HG02610 (cell line): Measurements from ENCODE around the gene MAGEA8.
"Not testable (repeated sequence)": the region's sequence is repeated elsewhere in the genome, so short reads cannot be mapped to it uniquely, and the experiment has no call there.

Experiments
- ATAC-seq: cut with Tn5 transposase; IDR thresholded peaks from one replicate; pipeline ENCODE4 v1.9.1; 2021; ENCODE audit warnings: mild to moderate bottlenecking, moderate library complexity; ENCODE audit not compliant: unreplicated experiment

MAGEA8 gene, protein sequence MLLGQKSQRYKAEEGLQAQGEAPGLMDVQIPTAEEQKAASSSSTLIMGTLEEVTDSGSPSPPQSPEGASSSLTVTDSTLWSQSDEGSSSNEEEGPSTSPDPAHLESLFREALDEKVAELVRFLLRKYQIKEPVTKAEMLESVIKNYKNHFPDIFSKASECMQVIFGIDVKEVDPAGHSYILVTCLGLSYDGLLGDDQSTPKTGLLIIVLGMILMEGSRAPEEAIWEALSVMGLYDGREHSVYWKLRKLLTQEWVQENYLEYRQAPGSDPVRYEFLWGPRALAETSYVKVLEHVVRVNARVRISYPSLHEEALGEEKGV

DNA sequence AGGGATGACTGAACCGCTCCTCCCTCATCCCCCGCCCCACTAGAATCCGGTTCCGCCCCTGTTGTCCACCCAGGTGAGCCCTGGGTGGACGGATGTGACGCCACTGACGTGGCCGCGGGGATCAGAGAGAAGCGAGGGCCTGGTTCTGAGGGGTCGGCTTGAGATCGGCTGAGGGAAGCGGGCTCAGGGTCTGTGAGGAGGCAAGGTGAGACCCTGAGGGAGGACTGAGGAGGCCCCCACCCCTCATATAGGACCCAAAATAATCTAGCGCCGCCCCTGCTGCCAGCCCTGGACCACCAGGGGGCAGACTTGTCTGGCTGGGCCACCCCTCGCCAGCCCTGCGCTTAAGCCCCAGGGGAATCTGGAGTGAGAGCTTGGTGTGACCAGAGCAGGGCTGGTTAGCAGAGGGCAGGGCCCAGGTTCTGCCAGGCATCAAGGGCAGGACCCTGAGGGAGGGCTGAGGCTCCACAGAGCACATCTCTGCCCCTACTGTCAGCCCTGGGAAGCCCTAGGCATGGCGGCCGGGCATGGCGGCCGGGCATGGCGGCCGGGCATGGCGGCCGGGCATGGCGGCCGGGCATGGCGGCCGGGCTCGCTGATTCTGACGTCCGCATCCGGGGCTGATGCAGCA, at the start of gene MAGEA8:
Gene MAGEA8 (plus strand): TSS at position 103 of the 631 bp plus-strand sequence. CDS start 3,090 bp downstream, outside the sequence.
- ATAC-seq = no peak

DNA sequence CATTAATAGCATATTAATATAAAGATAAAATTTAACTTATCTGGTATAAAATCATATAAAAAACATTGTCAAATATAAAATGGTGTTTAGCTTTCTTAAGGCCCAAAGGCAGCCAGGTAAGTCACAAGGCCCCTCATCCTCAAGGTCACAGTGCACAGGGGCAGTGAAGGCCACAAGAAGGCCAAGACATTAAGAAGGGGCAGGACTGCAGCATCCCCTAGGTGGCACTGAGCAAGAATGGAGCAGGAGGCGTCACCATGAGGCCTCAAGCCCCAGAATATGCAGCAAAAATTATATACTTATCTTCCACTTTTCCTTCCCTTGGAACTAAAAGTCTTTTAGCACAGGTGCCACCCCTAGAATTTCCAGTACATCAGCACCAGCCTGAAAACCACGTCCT, 49.5 kb upstream of the MAGEA8 start:
- ATAC-seq = no peak

DNA sequence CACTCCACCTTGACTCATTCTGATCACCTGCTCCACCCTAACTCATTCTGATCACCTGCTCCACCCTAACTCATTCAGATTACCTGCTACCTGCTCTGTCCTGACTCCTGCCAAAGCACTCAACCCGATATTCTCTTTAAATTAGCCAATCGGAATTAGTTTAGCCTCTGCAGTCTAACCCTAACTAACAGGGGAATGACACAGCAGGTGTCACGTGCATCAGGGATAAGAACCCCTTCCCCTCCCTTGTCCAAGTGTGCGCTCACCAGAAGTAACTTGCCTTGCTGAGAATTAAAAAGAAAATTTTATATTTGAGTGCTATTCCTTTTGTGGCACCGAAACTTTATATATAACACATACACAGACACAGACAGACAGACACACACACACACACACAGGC, 44.3 kb upstream of the MAGEA8 start:
- not testable (repeated sequence) for ATAC-seq

DNA sequence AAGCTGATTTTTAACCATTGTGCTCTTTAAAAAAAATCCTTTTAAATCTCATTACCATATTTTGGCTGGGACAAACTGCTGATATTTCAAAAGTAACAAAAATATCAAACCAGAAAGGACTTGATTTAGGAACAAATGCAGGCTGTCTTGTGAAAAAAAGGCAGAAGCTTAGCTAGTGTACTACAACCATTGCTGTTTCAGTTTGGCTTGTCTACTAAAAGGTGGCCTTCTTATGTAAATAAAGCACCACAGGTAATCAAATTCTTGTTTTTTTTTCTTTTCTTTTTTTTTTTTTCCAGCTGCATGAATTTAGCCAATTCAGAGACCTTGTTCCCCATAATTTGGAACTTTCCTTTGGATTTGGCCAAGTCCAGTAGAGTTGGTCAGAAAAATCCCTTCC, 43.8 kb upstream of the MAGEA8 start:
- no peak for ATAC-seq

DNA sequence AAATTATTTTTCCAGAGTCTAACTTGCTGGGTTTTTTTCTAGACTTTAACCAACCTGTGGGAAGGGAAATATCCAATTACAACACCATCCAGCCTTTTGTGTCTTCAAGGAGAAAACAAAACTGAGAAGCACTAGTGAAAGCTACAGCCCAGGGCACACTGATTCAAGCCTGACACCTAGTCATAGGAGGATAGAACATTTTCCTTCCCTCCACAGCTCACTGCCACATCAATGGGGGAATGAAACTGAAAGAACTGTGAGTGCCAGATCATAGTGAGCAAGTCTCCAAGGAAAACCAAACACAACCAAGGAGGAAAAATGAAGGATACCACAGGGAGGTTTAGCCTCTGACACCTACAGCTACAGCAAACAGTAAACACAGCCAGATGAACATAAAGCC, 43.3 kb upstream of the MAGEA8 start:
- ATAC-seq = peak; percentile 99

DNA sequence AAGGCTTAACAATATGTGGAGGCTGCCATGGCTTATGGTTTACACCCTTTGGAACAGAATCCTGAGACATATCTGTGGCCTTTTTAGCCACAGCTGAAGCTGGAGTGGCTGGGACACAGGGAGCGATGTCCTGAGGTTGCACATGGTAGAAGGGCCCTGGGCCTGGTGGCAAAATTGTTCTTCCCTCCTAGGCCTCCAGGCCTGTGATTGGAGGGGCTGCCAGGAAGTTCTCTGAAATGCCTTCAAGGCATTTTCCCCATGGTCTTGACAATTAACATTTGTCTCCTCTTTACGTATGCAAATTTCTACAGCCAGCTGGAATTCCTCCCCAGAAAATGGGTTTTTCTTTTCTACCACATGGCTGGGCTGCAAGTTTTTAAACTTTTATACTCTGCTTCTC, 39.1 kb upstream of the MAGEA8 start:
- no peak for ATAC-seq

DNA sequence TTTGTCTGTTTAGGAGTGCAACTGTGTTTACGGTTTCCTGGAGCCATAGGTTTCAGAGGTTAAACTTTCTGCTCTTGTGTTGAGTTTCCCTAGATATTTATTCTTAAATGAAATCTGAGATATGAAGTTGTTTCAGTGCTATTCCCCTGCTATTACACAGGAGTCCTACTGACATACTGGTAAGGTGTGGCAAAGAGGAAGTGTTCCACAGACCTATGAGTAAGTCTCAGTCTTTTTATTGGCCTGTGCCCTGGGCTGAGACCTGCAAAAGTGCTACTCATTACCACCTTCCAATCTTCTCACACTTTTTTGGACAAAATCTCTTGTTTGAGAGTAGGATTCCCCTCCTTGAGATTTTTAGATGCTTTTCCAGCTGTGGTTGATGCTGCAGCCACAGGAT, 35.6 kb upstream of the MAGEA8 start:
- no peak for ATAC-seq

DNA sequence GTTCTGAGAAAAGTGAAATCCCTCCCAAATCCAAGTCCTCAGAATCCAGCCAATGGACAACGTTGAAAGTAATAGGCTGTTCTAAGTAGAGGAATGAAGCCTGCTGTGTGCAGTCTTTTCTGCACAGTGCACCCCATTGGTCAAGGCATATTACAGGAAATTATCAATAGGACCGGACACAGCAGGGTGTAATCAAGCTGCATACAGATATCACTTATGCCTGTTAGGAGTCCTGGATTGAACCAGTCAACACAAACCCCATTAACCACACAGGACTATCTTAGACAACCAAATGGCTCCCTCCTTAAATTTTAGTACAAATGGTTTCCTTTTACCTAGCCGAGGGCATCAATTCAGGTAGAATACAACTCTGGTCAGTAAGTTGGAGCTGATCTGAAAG, 34.2 kb upstream of the MAGEA8 start:
- no peak for ATAC-seq

DNA sequence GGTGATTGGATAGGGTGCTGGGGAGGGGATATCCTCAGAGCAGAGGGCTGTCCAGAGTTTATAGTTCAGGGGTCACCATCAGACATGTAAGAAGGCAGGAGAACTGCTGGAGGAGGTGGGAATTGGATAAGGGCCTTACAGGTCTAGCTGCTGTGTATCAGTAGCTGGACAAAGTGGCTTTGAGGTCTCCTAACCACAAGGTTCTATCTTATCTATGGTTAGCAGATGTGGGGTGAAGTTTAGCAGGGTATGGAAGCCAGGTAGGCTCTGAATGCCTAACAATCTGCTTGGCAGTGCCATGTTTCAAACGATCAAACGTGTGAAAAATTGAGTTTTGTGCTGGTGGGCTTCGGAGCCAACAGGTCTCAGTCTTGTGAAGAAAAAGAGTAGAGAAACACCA, 32.1 kb upstream of the MAGEA8 start:
- no peak for ATAC-seq

DNA sequence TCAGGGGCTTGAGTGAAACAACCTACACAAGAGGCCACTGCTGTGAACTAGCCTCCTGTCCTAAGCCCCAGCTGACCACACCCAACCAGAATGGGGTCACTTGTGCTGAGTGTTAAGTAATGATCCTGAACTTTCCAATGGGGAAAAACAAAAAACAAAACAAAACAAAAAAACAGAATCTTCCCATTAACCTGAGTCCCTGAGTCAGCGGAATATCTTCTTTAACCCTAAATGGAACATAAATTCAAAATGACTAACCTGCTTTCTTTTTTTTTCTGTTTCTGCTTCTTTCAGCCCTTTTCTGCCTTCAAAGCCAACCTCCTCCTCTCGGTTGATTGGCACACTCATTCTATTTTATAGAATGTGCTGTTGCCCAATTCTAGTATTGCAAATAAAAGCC, 31.2 kb upstream of the MAGEA8 start:
- no peak for ATAC-seq

DNA sequence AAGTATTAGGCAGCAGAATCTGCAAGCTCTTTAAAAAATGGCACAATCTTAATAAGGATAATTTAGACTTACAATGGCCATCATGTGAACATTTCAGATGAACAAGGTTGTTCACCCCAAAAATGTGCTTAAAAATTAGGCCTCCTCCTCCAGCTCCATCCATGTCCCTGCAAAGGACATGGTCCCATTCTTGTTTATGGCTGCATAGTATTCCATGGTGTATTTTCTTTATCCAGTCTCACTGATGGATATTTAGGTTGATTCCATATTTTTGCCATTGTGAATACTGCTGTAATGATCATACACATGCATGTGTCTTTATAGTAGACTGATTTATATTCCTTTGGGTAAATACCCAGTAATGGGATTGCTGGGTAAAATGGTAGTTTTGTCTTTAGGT, 29.1 kb upstream of the MAGEA8 start:
- no peak for ATAC-seq

DNA sequence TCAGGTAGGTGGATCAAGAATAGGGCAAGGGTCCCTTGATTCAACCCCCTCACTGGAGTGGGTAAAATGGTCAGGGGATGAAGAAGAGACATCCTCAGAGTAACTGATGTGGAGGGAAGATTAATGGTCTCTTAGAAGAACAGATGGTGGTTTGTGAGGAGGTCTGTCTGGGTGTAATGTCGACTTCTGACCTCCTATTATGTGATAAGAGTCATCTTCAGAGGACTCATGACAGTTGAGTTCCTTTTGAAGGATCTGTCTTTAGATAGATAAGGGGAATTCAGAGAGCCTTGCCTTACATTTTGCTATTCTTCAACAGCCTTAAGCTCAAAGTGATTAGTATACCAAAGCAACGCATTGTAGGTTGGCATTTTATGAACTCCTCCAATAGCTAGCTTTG, 27.1 kb upstream of the MAGEA8 start:
- ATAC-seq = no peak

DNA sequence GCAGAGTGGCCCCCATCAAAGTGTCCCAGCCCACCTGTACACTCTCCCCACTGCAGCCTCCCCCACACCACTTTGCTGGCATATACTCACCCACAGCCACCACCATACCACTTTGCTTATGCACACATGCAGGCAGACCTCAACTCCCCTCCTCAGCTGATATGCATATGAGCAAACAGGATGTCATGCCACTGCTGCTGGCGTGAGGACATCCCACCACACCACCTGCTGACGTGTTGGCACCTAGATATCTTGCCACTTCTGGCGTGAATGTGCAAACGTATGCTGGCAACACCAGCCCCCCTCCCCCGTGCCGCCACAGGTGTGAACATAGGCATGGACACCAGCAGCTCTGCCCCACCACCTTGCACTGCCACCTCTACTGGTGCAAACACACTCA, 22.4 kb upstream of the MAGEA8 start:
- ATAC-seq = no peak

DNA sequence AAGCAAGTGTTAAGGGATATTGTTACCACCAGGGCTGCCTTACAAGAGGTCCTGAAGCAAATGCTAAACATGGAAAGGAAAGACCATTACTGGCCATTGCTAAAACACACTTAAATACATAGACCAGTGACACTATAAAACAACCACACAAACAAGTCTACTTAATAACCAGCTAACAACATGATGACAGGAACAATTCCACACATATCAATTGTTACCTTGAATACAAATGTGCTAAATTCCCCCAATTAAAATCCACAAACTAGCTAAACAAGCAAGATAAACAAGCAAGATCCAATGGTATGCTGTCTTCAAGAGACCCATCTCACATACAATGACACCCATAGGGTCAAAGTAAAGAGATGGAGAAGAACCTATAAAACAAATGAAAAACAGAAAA, 20.5 kb upstream of the MAGEA8 start:
- ATAC-seq = no peak

DNA sequence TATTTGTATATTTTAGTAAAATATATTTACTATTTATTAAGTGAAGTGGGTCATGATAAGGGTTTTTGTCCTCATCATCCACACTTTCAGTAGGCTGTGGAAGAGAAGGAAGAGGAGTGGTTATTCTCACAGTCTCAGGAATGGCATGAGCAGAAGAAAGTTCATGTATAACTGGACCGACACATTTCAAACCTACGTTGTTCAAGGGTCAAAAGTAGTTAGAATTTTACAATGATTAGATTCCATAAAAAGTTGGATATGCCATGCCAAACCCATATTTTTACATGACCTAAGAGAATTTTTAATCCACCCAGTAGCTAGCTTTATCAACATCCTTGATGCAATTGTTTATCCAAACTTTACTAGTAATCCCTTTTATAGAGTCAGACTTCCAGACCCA, 15.6 kb upstream of the MAGEA8 start:
- ATAC-seq = no peak

DNA sequence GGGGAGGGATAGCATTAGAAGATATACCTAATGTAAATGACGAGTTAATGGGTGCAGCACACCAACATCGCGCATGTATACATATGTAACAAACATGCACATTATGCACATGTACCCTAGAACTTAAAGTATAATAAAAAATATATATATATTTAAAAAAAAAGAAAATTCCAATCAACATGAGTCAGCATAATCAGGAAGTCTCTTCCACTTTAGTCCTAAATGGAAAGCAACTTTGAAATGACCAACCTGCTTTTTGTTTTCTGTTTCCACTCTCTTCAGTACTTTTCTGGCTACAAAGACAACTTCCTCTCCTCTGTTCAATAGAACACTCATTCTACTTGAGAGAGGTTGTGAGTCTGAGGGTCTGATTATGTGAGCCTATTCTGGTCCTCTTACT, 13.5 kb upstream of the MAGEA8 start:
- ATAC-seq = no peak

DNA sequence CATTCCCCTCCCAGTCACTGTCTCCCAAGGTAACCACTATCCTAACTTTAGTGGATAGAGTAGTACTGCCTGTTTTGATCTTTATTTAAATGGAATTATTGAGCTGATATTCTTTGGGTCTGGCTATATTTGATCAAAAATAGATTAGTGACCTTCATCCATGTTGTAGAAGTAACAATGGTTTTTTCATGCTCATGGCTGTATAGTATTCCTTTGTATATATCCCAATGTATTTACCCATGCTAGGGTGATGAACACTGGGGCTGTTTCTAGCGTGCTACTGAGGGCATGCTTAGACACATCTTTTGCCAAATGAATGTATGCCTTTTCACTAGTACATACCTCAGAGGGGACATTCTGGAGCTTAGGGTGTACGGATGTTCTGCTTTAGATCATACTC, 10.1 kb upstream of the MAGEA8 start:
- ATAC-seq = no peak

DNA sequence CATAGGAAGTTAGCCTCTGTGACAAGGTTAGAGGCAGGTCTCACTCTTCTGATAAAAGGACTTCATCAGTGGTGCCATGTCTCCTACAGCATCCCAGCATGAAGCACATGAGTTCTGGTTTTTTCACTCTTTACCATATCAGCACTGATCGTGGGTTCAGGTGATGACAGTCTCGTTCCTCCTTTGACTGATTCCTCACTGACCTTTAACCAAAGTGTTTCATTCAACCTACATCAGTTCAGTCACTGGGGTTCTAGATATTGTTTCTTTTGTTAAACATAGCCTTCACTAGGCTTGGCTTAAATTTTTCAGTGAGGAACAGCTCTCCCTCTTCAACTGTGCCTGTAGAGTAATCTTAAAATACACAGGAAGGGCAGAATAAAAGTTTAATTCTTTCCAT, 9.6 kb upstream of the MAGEA8 start:
- ATAC-seq = no peak

DNA sequence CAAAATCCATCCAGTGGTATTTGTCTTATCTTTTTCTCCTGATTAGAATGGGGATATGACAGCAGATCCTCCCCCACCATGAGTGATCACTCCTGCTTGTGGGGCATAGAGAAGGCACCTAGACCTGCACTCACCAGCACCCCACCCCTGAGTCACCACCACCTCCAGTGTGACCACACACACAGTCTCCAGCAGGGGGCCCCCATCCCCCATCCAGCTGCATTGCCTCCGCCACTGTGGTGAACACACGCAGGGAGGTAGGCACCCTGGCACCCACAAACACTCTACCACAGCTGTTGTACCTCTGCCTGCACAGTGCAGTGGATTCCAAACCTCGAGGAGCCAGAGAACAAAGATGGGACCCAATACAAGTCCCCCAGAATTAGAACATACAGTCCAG, 9.0 kb upstream of the MAGEA8 start:
- peak; percentile 97 for ATAC-seq

DNA sequence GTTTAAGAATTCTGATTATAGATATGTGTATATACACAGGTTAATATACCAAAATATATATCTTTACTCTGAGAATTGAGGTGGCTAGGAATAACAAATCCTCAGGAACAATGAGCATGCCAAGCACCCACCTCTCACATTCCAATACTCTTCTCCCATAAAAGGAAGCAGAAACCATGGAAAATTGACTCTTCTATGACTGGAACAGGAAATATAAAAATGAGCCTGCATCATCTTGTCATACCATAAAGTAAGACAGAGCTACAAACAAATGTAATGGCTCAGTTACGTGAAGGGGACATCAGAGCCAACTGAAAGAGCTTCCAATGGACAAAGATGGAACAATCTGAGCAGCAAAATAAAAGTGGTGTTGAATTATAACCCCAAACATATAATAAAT, 3.8 kb upstream of the MAGEA8 start:
- ATAC-seq = no peak

DNA sequence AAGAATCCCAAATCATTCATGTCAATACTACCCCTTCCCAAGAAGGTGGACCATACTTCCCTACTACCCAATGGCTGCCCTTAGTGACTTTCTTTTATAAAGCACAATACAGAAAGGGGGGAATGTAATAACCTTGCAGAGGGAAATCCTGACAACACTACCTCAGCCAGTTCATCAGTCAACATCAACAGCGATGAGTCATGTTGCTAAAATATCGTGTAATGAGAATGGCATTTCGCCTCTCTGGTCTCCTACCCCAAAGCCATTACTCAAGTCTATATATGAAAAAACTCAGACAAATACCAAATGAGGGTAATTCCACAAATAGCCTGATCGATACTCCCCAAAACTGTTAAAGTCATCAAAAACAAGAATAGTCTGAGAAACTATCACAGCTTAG, 3.3 kb upstream of the MAGEA8 start:
- no peak for ATAC-seq

DNA sequence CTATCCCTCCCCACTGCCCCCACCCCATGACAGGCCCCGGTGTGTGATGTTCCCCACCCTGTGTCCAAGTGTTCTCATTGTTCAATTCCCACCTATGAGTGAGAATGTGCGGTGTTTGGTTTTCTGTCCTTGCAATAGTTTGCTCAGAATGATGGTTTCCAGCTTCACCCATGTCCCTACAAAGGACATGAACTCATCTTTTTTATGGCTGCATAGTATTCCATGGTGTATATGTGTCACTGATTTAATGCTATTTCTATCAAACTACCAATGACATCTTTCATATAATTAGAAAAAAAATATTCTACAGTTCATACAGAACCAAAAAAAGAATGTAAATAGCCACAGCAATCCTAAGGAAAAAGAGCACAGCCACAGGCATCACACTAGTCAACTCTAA, 9.8 kb downstream of the MAGEA8 start:
- ATAC-seq = not testable (repeated sequence)

DNA sequence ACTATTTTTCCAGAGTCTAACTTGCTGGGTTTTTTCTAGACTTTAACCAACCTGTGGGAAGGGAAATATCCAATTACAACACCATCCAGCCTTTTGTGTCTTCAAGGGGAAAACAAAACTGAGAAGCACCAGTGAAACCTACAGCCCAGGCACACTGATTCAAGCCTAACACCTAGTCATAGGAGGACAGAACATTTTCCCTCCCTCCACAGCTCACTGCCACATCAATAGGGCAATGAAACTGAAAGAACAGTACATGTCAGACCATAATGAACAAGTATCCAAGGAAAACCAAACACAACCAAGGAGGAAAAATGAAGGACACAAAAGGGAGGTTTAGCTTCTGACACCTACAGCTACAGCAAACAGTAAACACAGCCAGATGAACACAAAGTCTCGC, 17.6 kb downstream of the MAGEA8 start:
- ATAC-seq = peak; percentile 70
